Stimulated activated CD8-positive, alpha-beta memory T cell treated with anti-CD3 and anti-CD28 coated beads, Interleukin-15, amount 100 ng/mL, for 1 hour (primary cell): Measurements from ENCODE around the gene HOXD13.
A peak's percentile ranks its signal among the peaks of the same experiment; 100 is the strongest.

Source experiments
- DNase-seq: peaks from one replicate; pipeline ENCODE4 v3.0.0-alpha.2; 2020; ENCODE audit warnings: low read depth

Gene HOXD13

GRCh38 chr2:176132205-176133171 lies 40.0 kb downstream of the HOXD13 start:
- no peak for DNase-seq

- DNase-seq, result no peak
Observed at GRCh38 chr2:176133389-176133788, 40.9 kb downstream of the HOXD13 start.

GRCh38 chr2:176134035-176134434 lies 41.5 kb downstream of the HOXD13 start:
- no peak for DNase-seq

- no peak for DNase-seq
Observed at GRCh38 chr2:176135035-176135440, 42.5 kb downstream of the HOXD13 start.

GRCh38 chr2:176136374-176137251 lies 44.1 kb downstream of the HOXD13 start:
- DNase-seq, result no peak

GRCh38 chr2:176137252-176137580 lies 44.7 kb downstream of the HOXD13 start:
- no peak for DNase-seq

- DNase-seq, result no peak
Observed at GRCh38 chr2:176137906-176138305, 45.4 kb downstream of the HOXD13 start.

GRCh38 chr2:176138526-176138922 lies 46.0 kb downstream of the HOXD13 start:
- no peak for DNase-seq

- DNase-seq, result no peak
Observed at GRCh38 chr2:176138923-176139660, 46.6 kb downstream of the HOXD13 start.

- no peak for DNase-seq
Observed at GRCh38 chr2:176139661-176140512, 47.4 kb downstream of the HOXD13 start.

GRCh38 chr2:176140513-176141317 lies 48.2 kb downstream of the HOXD13 start:
- DNase-seq, result peak; percentile 20

- no peak for DNase-seq
Observed at GRCh38 chr2:176142281-176142680, 49.8 kb downstream of the HOXD13 start.
